ENCODE measurements around the gene ARRDC2. TPM values are rescaled to one million over a fixed set of nuclear protein-coding genes. Genes with fewer than 3 reads are reported as not detected.
"Not testable (repeated sequence)": the region's sequence is repeated elsewhere in the genome, so short reads cannot be mapped to it uniquely, and the experiment has no call there.

ARRDC2 gene
- total RNA-seq, 1 donor: 8.0 TPM

DNA sequence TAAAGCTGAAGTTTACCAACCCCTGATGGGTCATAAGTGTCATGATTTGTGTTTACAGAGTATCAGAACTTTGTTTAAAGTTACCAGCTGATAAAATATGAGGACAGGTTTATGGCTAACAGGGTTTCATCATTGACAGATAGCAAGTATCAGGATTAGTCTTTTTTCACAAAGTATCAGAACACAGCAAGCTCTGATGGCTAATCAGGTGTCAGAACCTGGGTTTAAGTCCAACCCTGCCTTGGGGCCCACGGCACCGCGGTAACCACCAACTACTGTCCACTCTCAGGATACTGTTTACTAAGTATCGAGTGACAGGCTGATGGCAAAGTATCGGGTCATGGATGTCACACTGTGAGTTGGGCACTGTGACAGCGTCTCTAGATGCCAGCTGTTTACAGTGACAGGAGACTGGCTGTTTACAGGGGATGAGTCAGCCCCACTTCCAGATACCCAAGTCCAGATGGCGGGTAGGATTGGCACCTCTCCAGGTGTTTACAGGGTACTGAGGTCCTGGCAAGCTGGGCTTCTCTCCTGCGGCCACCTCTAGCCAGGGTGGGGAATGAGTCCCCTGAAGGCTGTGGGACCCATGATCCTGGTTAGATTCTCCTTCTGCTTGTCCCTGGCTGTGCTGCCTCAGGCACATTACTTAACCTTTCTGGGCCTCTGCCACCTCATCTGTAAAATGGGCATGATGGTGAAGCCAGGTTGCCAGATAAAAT lies 21.8 kb downstream of the ARRDC2 start:
- TF ChIP-seq, protein P1, sequence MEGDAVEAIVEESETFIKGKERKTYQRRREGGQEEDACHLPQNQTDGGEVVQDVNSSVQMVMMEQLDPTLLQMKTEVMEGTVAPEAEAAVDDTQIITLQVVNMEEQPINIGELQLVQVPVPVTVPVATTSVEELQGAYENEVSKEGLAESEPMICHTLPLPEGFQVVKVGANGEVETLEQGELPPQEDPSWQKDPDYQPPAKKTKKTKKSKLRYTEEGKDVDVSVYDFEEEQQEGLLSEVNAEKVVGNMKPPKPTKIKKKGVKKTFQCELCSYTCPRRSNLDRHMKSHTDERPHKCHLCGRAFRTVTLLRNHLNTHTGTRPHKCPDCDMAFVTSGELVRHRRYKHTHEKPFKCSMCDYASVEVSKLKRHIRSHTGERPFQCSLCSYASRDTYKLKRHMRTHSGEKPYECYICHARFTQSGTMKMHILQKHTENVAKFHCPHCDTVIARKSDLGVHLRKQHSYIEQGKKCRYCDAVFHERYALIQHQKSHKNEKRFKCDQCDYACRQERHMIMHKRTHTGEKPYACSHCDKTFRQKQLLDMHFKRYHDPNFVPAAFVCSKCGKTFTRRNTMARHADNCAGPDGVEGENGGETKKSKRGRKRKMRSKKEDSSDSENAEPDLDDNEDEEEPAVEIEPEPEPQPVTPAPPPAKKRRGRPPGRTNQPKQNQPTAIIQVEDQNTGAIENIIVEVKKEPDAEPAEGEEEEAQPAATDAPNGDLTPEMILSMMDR (IDR thresholded peaks at IDR 0.05; ENCODE audit: insufficient read depth, low read length): no peak
- H3K4me3 ChIP-seq (ENCODE audit: low read depth, low read length): no peak overlapping the region
- DNase-seq (ENCODE audit: low read depth): no peak

GRCh38 chr19:18031401-18031800 lies 23.4 kb downstream of the ARRDC2 start:
- not testable (repeated sequence) for DNase-seq (ENCODE audit: low read depth)

DNA sequence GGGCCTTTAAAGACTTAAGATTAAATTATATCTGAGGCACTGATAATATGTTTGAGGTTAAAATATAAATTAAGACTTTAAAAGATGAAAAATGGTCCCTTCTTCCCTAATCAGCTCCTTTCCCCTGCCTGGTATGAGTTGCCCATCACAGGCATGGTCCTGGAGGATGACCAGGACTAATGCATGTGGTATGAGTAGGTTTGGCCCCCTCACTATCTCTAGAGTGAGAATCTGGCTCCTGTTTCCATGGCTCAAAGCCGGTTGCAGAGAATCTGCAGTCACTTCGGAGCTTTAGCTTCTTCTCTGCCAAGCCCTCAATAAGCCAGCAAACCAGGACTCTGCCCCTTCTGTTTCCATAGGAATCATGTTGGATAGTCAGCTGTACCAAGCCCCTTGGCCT lies 24.1 kb downstream of the ARRDC2 start:
- not testable (repeated sequence) for H3K4me3 ChIP-seq (ENCODE audit: low read depth, low read length); DNase-seq (ENCODE audit: low read depth)

More at GRCh38 chr19:18031401-18031800, 23.4 kb downstream of the ARRDC2 start:
- H3K4me3 ChIP-seq (ENCODE audit: low read depth, low read length): not testable (repeated sequence)

DNA sequence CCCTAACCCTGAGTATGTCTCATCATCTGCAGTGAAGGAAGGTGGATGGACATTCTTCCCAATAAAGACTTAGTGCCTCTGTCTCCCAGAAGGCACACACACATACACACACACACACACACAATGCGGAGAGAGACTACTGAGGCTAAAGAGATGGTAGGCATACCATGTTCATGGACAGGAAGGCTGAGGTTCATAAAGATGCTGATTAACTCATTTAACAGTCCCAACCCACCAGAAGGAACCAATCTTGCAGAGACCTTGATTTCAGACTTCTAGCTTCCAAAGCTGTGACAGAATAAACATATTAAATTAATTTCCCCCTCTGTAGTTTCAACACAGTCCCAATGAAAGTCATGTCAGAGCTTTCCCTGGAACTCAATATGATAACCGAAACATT lies 33.1 kb downstream of the ARRDC2 start:
- TF ChIP-seq, protein P1 (IDR thresholded peaks at IDR 0.05; ENCODE audit: insufficient read depth, low read length): no peak
- no peak overlapping the region for H3K4me3 ChIP-seq (ENCODE audit: low read depth, low read length)
- DNase-seq (ENCODE audit: low read depth): no peak

DNA sequence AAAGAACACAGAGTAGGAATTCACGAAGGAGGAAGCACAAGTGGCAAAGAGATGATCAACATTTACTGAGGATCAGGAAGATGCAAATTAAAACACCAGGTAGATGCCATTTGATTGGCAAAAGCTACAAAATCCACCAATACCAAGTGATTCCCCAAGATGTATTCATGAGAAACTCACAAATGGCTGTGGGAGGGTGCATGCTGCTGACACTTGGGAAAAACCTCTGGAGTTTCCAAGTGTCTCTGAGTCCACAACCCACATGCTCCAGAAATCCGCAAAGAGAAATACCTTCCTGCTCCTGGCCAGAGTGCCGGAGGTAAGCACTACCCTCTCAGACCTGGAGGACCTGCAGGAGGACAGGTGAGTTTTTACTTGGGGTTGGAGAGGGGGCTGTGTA lies 35.7 kb downstream of the ARRDC2 start:
- TF ChIP-seq, protein P1 (IDR thresholded peaks at IDR 0.05; ENCODE audit: insufficient read depth, low read length): no peak
- H3K4me3 ChIP-seq (ENCODE audit: low read depth, low read length): no peak overlapping the region
- DNase-seq (ENCODE audit: low read depth): no peak

GRCh38 chr19:18044825-18045304 lies 36.9 kb downstream of the ARRDC2 start:
- H3K4me3 ChIP-seq (ENCODE audit: low read depth, low read length): peak overlapping the region; percentile 52
- TF ChIP-seq, protein P1 (IDR thresholded peaks at IDR 0.05; ENCODE audit: insufficient read depth, low read length): no peak

GRCh38 chr19:18045307-18046050 lies 37.5 kb downstream of the ARRDC2 start:
- H3K4me3 ChIP-seq (ENCODE audit: low read depth, low read length): peak overlapping the region; percentile 52
- DNase-seq (ENCODE audit: low read depth): no peak

More at GRCh38 chr19:18044825-18045304, 36.9 kb downstream of the ARRDC2 start:
- peak; percentile 51 for DNase-seq (ENCODE audit: low read depth)

More at GRCh38 chr19:18045307-18046050, 37.5 kb downstream of the ARRDC2 start:
- TF ChIP-seq, protein P1 (IDR thresholded peaks at IDR 0.05; ENCODE audit: insufficient read depth, low read length): no peak

Measured in fibroblast of the aortic adventitia (primary cell).